GM23338 (cell line): Measurements from ENCODE around the gene BARX1. TPM values are rescaled to one million over a fixed set of nuclear protein-coding genes. Genes with fewer than 3 reads are reported as not detected.

ENCODE experiments used
- ATAC-seq: fragments of 200-7000 bp; cut with Tn5 transposase; 3 replicates; pipeline ENCODE4 v1.9.1; 2020
- DNase-seq: peaks from one replicate; pipeline ENCODE4 v3.0.0-alpha.2; 2015; ENCODE audit warnings: low spot score
- H2AFZ ChIP-seq: fragments of 200-600 bp; sonication (generic); 2 replicates; pipeline ENCODE4 v1.8.0; 2016; ENCODE audit warnings: antibody characterized with exemption, mild to moderate bottlenecking, moderate library complexity
- H3F3A ChIP-seq: fragments of 200-600 bp; sonication (generic); replicated peaks from 2 replicates; pipeline ENCODE4 v1.8.0; 2017; ENCODE audit warnings: antibody characterized with exemption, mixed run types, low read depth
- H3K27ac ChIP-seq: fragments of 200-600 bp; sonication (generic); 2 replicates; pipeline ENCODE4 v1.6.1; 2016; ENCODE audit warnings: low read depth
- H3K27me3 ChIP-seq: fragments of 200-600 bp; sonication (generic); 2 replicates; pipeline ENCODE4 v1.8.0; 2016; ENCODE audit warnings: mild to moderate bottlenecking, mixed run types, moderate library complexity; ENCODE audit not compliant: insufficient read depth
- H3K36me3 ChIP-seq: fragments of 200-600 bp; sonication (generic); 2 replicates; pipeline ENCODE4 v1.8.0; 2016; ENCODE audit warnings: mild to moderate bottlenecking; ENCODE audit not compliant: insufficient read depth
- H3K4me1 ChIP-seq: fragments of 200-600 bp; sonication (generic); 2 replicates; pipeline ENCODE4 v1.8.0; 2016; ENCODE audit warnings: mild to moderate bottlenecking, moderate library complexity; ENCODE audit not compliant: insufficient read depth
- H3K4me2 ChIP-seq: fragments of 200-600 bp; sonication (generic); 2 replicates; pipeline ENCODE4 v1.7.1; 2017; ENCODE audit warnings: mixed run types
- H3K4me3 ChIP-seq: fragments of 200-600 bp; sonication (generic); 2 replicates; pipeline ENCODE4 v1.6.1; 2016; ENCODE audit warnings: mixed run types
- H3K79me2 ChIP-seq: fragments of 200-600 bp; sonication (generic); replicated peaks from 2 replicates; pipeline ENCODE4 v1.8.0; 2017; ENCODE audit warnings: mild to moderate bottlenecking; ENCODE audit not compliant: insufficient read depth
- H3K9me2 ChIP-seq: fragments of 200-600 bp; sonication (generic); 2 replicates; pipeline ENCODE4 v1.8.0; 2017; ENCODE audit not compliant: insufficient read depth
- H4K20me1 ChIP-seq: fragments of 200-600 bp; sonication (generic); replicated peaks from 2 replicates; pipeline ENCODE4 v1.8.0; 2017; ENCODE audit warnings: mild to moderate bottlenecking; ENCODE audit not compliant: insufficient read depth
- H3K27ac Mint-ChIP-seq: 2 replicates; pipeline ENCODE4 v1.8.0; 2020; ENCODE audit warnings: inconsistent platforms, mild to moderate bottlenecking, moderate library complexity, mixed read lengths
- H3K27me3 Mint-ChIP-seq: 3 replicates; pipeline ENCODE4 v1.8.0; 2022; ENCODE audit warnings: low read depth, mild to moderate bottlenecking, moderate library complexity, mixed read lengths, inconsistent platforms; ENCODE audit not compliant: insufficient read depth, poor library complexity
- H3K36me3 Mint-ChIP-seq: 3 replicates; pipeline ENCODE4 v1.8.0; 2021; ENCODE audit warnings: low read depth, mild to moderate bottlenecking, inconsistent platforms, moderate library complexity, mixed read lengths
- H3K4me1 Mint-ChIP-seq: 3 replicates; pipeline ENCODE4 v1.8.0; 2020; ENCODE audit warnings: mild to moderate bottlenecking, inconsistent platforms, mixed read lengths
- H3K4me3 Mint-ChIP-seq: 3 replicates; pipeline ENCODE4 v1.8.0; 2021; ENCODE audit warnings: moderate library complexity, mild to moderate bottlenecking, inconsistent platforms, mixed read lengths
- H3K9me3 Mint-ChIP-seq: 3 replicates; pipeline ENCODE4 v1.8.0; 2020; ENCODE audit warnings: moderate library complexity, mild to moderate bottlenecking, inconsistent platforms, mixed read lengths
- CREB1 ChIP-seq: fragments of 250-450 bp; sonication (Bioruptor Pico); IDR thresholded peaks from 2 replicates; pipeline ENCODE4 v1.5.0; 2020; ENCODE audit warnings: low read depth, mild to moderate bottlenecking, moderate library complexity
- EZH2 ChIP-seq: fragments of 200-600 bp; sonication (generic); IDR thresholded peaks from one replicate; pipeline ENCODE4 v1.8.0; 2017; ENCODE audit warnings: antibody characterized with exemption, mild to moderate bottlenecking, low read depth; ENCODE audit not compliant: unreplicated experiment
- JUNB ChIP-seq: IDR thresholded peaks from one replicate; pipeline ENCODE4 v1.6.1; 2016; ENCODE audit warnings: antibody characterized with exemption; ENCODE audit not compliant: unreplicated experiment
- POLR2AphosphoS5 ChIP-seq: IDR thresholded peaks from 2 replicates; pipeline ENCODE4 v1.6.1; 2016; ENCODE audit warnings: antibody characterized with exemption, low read depth
- STAT1 ChIP-seq: IDR thresholded peaks from one replicate; pipeline ENCODE4 v1.6.1; 2016; ENCODE audit warnings: antibody characterized with exemption; ENCODE audit not compliant: unreplicated experiment
- ZNF114 ChIP-seq: fragments of 250-450 bp; sonication (Bioruptor Pico); IDR thresholded peaks from 2 replicates; pipeline ENCODE4 v1.5.0; 2020; ENCODE audit warnings: mild to moderate bottlenecking, moderate library complexity
- ZNF331 ChIP-seq: fragments of 250-450 bp; sonication (Bioruptor Pico); IDR thresholded peaks from 2 replicates; pipeline ENCODE4 v1.5.0; 2020; ENCODE audit warnings: low read depth, mild to moderate bottlenecking, moderate library complexity
- polyA plus RNA-seq: library from polyadenylated mRNA; unstranded; fragments of >200 nt; fragmentation: Nextera tagmentation; extraction: Ambion mirVana; gene quantifications from 2 replicates; pipeline ENCODE4 v1.2.1, GENCODE V29; 2016
- total RNA-seq: library from RNA; depleted of rRNA; stranded (reverse); fragments of >200 nt; shearing (Covaris generic); gene quantifications from 2 replicates; pipeline ENCODE4 v1.2.3, GENCODE V29; 2014
- TF ChIP-seq, protein P1 (sequence below): fragments of 250-450 bp; sonication (Bioruptor Pico); IDR thresholded peaks from 2 replicates; pipeline ENCODE4 v1.5.0; 2020; ENCODE audit warnings: mild to moderate bottlenecking, moderate library complexity
- TF ChIP-seq, protein P2 (sequence below): IDR thresholded peaks from one replicate; pipeline ENCODE4 v1.6.1; 2018; ENCODE audit warnings: antibody characterized with exemption; ENCODE audit not compliant: unreplicated experiment
- TF ChIP-seq, protein P3 (sequence below), 2 experiments: fragments of 200-600 bp in 1 of 2; sonication (generic) in 1 of 2; conservative IDR thresholded peaks; 2 replicates each; pipeline versions ENCODE4 v1.5.1 to v1.6.1; 2016 to 2017; ENCODE audit warnings: antibody characterized with exemption in 2 of 2, low read depth in 2 of 2, mild to moderate bottlenecking in 2 of 2, moderate library complexity in 1 of 2
- TF ChIP-seq, protein P4 (sequence below): IDR thresholded peaks from 2 replicates; pipeline ENCODE4 v1.6.1; 2016; ENCODE audit warnings: antibody characterized with exemption

The BARX1 gene
- total and polyA plus RNA-seq, 2 experiments from 2014 or later: 0.87 to 1.6 TPM

DNA sequence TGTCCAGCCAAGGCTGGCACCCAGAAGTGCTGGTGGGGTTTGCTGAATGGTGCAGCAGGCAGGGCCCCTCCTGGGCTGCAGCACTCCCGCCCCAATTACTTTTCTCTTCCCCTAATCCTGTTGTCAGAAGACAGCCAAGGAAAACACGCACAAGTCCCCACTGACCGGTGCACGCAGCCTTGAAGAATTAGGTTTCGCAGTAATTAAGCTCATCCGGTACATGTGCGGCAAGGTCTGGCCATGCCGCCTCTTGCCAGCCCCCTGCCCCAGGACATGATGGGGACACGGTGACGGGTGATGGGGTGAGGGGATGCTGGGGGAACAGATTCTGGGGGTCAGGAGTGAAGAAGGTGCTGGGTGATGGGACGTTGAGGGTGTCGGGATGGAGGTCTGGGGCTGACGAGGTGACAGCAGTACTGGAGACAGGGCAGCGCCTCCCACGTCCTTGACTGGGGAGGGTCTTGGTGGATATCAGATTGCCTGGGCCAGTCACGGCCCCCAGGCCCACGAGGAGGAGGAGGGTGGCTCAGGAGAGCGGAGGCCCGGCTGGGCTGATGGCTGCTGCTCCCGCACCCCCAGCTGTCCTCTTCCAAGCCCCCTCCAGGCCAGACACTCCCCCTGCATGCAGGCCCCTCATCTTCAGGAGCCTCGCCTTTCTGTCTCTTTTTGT lies 34.9 kb downstream of the BARX1 start:
- Histone ChIP-seq H3F3A (no peaks in the 10 kb centered on the region), H3K4me2 (no peak overlapping the region), H4K20me1 (no peaks in the 10 kb centered on the region), H3K4me1 (no peaks in the 10 kb centered on the region), H2AFZ (no peak overlapping the region), H3K9me2 (no peaks in the 10 kb centered on the region; the same call in 1 of the 2 replicates), H3K27ac (no peak overlapping the region), H3K36me3 (no peaks in the 10 kb centered on the region), H3K4me3 (no peak overlapping the region), H3K79me2 (no peaks in the 10 kb centered on the region), H3K27me3 (no peaks in the 10 kb centered on the region)
- Mint-ChIP-seq H3K4me1 (peaks cover 5% of the 10 kb centered on the region; the same call in 2 of the 3 replicates), H3K36me3 (no peaks in the 10 kb centered on the region), H3K9me3 (no peaks in the 10 kb centered on the region), H3K27ac (no peak overlapping the region), H3K4me3 (no peak overlapping the region), H3K27me3 (peaks cover 6% of the 10 kb centered on the region)
- TF ChIP-seq POLR2AphosphoS5 (no peak), EZH2 (no peak), STAT1 (no peak), ZNF114 (CRISPR knock-in tag) (no peak), ZNF331 (CRISPR knock-in tag) (no peak), CREB1 (CRISPR knock-in tag) (no peak), JUNB (no peak)
- TF ChIP-seq, protein P1, sequence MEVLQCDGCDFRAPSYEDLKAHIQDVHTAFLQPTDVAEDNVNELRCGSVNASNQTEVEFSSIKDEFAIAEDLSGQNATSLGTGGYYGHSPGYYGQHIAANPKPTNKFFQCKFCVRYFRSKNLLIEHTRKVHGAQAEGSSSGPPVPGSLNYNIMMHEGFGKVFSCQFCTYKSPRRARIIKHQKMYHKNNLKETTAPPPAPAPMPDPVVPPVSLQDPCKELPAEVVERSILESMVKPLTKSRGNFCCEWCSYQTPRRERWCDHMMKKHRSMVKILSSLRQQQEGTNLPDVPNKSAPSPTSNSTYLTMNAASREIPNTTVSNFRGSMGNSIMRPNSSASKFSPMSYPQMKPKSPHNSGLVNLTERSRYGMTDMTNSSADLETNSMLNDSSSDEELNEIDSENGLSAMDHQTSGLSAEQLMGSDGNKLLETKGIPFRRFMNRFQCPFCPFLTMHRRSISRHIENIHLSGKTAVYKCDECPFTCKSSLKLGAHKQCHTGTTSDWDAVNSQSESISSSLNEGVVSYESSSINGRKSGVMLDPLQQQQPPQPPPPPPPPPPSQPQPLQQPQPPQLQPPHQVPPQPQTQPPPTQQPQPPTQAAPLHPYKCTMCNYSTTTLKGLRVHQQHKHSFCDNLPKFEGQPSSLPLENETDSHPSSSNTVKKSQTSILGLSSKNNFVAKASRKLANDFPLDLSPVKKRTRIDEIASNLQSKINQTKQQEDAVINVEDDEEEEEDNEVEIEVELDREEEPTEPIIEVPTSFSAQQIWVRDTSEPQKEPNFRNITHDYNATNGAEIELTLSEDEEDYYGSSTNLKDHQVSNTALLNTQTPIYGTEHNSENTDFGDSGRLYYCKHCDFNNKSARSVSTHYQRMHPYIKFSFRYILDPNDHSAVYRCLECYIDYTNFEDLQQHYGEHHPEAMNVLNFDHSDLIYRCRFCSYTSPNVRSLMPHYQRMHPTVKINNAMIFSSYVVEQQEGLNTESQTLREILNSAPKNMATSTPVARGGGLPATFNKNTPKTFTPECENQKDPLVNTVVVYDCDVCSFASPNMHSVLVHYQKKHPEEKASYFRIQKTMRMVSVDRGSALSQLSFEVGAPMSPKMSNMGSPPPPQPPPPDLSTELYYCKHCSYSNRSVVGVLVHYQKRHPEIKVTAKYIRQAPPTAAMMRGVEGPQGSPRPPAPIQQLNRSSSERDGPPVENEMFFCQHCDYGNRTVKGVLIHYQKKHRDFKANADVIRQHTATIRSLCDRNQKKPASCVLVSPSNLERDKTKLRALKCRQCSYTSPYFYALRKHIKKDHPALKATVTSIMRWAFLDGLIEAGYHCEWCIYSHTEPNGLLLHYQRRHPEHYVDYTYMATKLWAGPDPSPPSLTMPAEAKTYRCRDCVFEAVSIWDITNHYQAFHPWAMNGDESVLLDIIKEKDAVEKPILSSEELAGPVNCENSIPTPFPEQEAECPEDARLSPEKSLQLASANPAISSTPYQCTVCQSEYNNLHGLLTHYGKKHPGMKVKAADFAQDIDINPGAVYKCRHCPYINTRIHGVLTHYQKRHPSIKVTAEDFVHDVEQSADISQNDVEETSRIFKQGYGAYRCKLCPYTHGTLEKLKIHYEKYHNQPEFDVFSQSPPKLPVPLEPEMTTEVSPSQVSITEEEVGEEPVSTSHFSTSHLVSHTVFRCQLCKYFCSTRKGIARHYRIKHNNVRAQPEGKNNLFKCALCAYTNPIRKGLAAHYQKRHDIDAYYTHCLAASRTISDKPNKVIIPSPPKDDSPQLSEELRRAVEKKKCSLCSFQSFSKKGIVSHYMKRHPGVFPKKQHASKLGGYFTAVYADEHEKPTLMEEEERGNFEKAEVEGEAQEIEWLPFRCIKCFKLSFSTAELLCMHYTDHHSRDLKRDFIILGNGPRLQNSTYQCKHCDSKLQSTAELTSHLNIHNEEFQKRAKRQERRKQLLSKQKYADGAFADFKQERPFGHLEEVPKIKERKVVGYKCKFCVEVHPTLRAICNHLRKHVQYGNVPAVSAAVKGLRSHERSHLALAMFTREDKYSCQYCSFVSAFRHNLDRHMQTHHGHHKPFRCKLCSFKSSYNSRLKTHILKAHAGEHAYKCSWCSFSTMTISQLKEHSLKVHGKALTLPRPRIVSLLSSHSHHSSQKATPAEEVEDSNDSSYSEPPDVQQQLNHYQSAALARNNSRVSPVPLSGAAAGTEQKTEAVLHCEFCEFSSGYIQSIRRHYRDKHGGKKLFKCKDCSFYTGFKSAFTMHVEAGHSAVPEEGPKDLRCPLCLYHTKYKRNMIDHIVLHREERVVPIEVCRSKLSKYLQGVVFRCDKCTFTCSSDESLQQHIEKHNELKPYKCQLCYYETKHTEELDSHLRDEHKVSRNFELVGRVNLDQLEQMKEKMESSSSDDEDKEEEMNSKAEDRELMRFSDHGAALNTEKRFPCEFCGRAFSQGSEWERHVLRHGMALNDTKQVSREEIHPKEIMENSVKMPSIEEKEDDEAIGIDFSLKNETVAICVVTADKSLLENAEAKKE (CRISPR knock-in tag): no peak
- TF ChIP-seq, protein P2, sequence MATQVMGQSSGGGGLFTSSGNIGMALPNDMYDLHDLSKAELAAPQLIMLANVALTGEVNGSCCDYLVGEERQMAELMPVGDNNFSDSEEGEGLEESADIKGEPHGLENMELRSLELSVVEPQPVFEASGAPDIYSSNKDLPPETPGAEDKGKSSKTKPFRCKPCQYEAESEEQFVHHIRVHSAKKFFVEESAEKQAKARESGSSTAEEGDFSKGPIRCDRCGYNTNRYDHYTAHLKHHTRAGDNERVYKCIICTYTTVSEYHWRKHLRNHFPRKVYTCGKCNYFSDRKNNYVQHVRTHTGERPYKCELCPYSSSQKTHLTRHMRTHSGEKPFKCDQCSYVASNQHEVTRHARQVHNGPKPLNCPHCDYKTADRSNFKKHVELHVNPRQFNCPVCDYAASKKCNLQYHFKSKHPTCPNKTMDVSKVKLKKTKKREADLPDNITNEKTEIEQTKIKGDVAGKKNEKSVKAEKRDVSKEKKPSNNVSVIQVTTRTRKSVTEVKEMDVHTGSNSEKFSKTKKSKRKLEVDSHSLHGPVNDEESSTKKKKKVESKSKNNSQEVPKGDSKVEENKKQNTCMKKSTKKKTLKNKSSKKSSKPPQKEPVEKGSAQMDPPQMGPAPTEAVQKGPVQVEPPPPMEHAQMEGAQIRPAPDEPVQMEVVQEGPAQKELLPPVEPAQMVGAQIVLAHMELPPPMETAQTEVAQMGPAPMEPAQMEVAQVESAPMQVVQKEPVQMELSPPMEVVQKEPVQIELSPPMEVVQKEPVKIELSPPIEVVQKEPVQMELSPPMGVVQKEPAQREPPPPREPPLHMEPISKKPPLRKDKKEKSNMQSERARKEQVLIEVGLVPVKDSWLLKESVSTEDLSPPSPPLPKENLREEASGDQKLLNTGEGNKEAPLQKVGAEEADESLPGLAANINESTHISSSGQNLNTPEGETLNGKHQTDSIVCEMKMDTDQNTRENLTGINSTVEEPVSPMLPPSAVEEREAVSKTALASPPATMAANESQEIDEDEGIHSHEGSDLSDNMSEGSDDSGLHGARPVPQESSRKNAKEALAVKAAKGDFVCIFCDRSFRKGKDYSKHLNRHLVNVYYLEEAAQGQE: no peak
- TF ChIP-seq, protein P3, sequence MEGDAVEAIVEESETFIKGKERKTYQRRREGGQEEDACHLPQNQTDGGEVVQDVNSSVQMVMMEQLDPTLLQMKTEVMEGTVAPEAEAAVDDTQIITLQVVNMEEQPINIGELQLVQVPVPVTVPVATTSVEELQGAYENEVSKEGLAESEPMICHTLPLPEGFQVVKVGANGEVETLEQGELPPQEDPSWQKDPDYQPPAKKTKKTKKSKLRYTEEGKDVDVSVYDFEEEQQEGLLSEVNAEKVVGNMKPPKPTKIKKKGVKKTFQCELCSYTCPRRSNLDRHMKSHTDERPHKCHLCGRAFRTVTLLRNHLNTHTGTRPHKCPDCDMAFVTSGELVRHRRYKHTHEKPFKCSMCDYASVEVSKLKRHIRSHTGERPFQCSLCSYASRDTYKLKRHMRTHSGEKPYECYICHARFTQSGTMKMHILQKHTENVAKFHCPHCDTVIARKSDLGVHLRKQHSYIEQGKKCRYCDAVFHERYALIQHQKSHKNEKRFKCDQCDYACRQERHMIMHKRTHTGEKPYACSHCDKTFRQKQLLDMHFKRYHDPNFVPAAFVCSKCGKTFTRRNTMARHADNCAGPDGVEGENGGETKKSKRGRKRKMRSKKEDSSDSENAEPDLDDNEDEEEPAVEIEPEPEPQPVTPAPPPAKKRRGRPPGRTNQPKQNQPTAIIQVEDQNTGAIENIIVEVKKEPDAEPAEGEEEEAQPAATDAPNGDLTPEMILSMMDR (conservative IDR thresholded peaks at IDR 0.05; ENCODE audit: low read depth in 2 of 2): no peak
- TF ChIP-seq, protein P4, sequence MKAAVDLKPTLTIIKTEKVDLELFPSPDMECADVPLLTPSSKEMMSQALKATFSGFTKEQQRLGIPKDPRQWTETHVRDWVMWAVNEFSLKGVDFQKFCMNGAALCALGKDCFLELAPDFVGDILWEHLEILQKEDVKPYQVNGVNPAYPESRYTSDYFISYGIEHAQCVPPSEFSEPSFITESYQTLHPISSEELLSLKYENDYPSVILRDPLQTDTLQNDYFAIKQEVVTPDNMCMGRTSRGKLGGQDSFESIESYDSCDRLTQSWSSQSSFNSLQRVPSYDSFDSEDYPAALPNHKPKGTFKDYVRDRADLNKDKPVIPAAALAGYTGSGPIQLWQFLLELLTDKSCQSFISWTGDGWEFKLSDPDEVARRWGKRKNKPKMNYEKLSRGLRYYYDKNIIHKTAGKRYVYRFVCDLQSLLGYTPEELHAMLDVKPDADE: no peak
- no peak for DNase-seq
- no peak for ATAC-seq
